Measurements from ENCODE around the gene EN2. TPM values are rescaled to one million over a fixed set of nuclear protein-coding genes. Genes with fewer than 3 reads are reported as not detected.

The EN2 gene
- total RNA-seq, 2 experiments from 2014 or later: not detected

DNA sequence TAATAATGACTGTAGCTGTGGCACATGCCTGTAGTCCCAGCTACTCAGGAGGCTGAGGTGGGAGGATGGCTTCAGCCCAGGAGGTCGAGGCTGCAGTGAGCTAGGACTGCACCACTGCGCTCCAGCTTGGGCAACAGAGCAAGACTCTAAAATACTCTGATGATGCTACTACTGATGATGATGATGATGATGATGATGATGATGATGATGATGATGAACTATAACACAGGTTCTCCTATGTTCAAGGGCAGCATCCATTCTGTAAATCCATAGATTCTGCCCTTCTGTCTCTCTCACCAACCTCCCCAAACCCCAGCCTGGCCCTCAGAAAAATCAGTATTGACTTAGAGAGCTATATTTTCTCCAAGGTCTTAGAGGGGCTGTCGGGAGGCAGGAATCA is 22.8 kb upstream of the EN2 start:
- DNase-seq (no peak), ATAC-seq (ENCODE audit: poor library complexity) (no peak)
- no peak overlapping the region for H3K27ac ChIP-seq (ENCODE audit: low read depth in 1 of 2, low read length in 2 of 2)
- H3K27ac Mint-ChIP-seq: no peak overlapping the region
- TF ChIP-seq CTCF (IDR thresholded peaks at IDR 0.05): no peak
- intact Hi-C loops (cut with DNase I, micrococcal nuclease): no loop called here
- no peak overlapping the region for H3K4me3 Mint-ChIP-seq
- H3K9me3 ChIP-seq (ENCODE audit: control insufficient read depth in 1 of 2, insufficient read depth in 1 of 2, low read length in 2 of 2): peaks cover 0 to 15% of the 10 kb centered on the region in 2 experiments
- no peak overlapping the region for H3K4me3 ChIP-seq (ENCODE audit: low read length)
- CTCF ChIA-PET: no interaction called here
- H3K4me1 Mint-ChIP-seq (ENCODE audit: low read depth): no peaks in the 10 kb centered on the region
- H3K9me3 Mint-ChIP-seq: peaks cover 2% of the 10 kb centered on the region
- POLR2A ChIA-PET: no interaction called here
- no peaks in the 10 kb centered on the region for H3K36me3 Mint-ChIP-seq (ENCODE audit: low read depth)
- no peaks in the 10 kb centered on the region for H3K4me1 ChIP-seq (ENCODE audit: insufficient read depth, low read length)
- peaks cover 24 to 45% of the 10 kb centered on the region in 2 experiments for H3K27me3 ChIP-seq (ENCODE audit: control insufficient read depth in 1 of 2, insufficient read depth in 2 of 2, low read length in 2 of 2)
- H3K36me3 ChIP-seq (ENCODE audit: insufficient read depth, low read length): no peaks in the 10 kb centered on the region
- H3K27me3 Mint-ChIP-seq: peaks cover 84% of the 10 kb centered on the region

DNA sequence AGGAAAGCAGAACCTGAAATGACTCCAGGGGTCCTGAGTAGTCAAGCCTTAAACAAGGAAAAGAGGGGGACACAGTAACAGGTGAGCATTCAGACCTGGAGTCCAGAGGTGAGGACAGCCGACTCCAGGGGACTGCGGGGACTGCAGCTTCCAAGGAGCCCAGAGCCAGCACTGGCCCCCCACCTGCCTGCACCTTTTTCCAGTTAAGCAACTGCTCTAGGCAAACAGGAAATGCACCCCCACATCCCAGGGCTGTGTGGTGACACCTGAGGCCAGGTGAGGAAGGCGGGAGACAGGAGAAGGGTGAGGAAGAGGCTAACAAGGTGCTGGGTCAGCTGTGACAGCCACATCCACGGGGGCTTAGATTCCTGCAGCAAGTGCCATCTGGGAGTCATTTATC is 20.1 kb upstream of the EN2 start:
- Histone ChIP-seq H3K9me3 (ENCODE audit: control insufficient read depth in 1 of 2, insufficient read depth in 1 of 2, low read length in 2 of 2) (peaks cover 0 to 15% of the 10 kb centered on the region in 2 experiments), H3K4me3 (ENCODE audit: low read length) (no peak overlapping the region), H3K36me3 (ENCODE audit: insufficient read depth, low read length) (no peaks in the 10 kb centered on the region), H3K27me3 (ENCODE audit: control insufficient read depth in 1 of 2, insufficient read depth in 2 of 2, low read length in 2 of 2) (peaks cover 27 to 45% of the 10 kb centered on the region in 2 experiments), H3K27ac (ENCODE audit: low read depth in 1 of 2, low read length in 2 of 2) (no peak overlapping the region), H3K4me1 (ENCODE audit: insufficient read depth, low read length) (no peaks in the 10 kb centered on the region)
- CTCF ChIA-PET: no interaction called here
- Mint-ChIP-seq H3K4me1 (ENCODE audit: low read depth) (no peaks in the 10 kb centered on the region), H3K27me3 (peaks cover 85% of the 10 kb centered on the region), H3K36me3 (ENCODE audit: low read depth) (no peaks in the 10 kb centered on the region), H3K4me3 (no peak overlapping the region), H3K9me3 (peaks cover 2% of the 10 kb centered on the region), H3K27ac (no peak overlapping the region)
- DNase-seq (no peak), ATAC-seq (ENCODE audit: poor library complexity) (no peak)
- POLR2A ChIA-PET: no interaction called here
- TF ChIP-seq CTCF (IDR thresholded peaks at IDR 0.05): no peak
- intact Hi-C loops (cut with DNase I, micrococcal nuclease): no loop called here

- Histone ChIP-seq H3K36me3 (ENCODE audit: insufficient read depth, low read length) (no peaks in the 10 kb centered on the region), H3K27ac (ENCODE audit: low read depth in 1 of 2, low read length in 2 of 2) (no peak overlapping the region), H3K4me1 (ENCODE audit: insufficient read depth, low read length) (no peaks in the 10 kb centered on the region), H3K9me3 (ENCODE audit: control insufficient read depth in 1 of 2, insufficient read depth in 1 of 2, low read length in 2 of 2) (peaks cover 0 to 15% of the 10 kb centered on the region in 2 experiments), H3K27me3 (ENCODE audit: control insufficient read depth in 1 of 2, insufficient read depth in 2 of 2, low read length in 2 of 2) (peaks cover 27 to 45% of the 10 kb centered on the region in 2 experiments), H3K4me3 (ENCODE audit: low read length) (no peak overlapping the region)
- Mint-ChIP-seq H3K4me1 (ENCODE audit: low read depth) (no peaks in the 10 kb centered on the region), H3K27ac (no peak overlapping the region), H3K27me3 (peaks cover 85% of the 10 kb centered on the region), H3K36me3 (ENCODE audit: low read depth) (no peaks in the 10 kb centered on the region), H3K4me3 (no peak overlapping the region), H3K9me3 (peaks cover 2% of the 10 kb centered on the region)
- intact Hi-C loops (cut with DNase I, micrococcal nuclease): no loop called here
- POLR2A ChIA-PET: no interaction called here
- no peak for DNase-seq
- CTCF ChIA-PET: interaction anchor here (0.5 kb wide), 1 partner anchor 32 kb away, joined by 3 read pairs; no protein-coding TSS in a partner anchor
- no peak for TF ChIP-seq CTCF (IDR thresholded peaks at IDR 0.05)
- no peak for ATAC-seq (ENCODE audit: poor library complexity)
Measured at GRCh38 chr7:155438777-155439176, 19.2 kb upstream of the EN2 start.

All from CD4-positive, alpha-beta T cell (primary cell).